Neural progenitor cell (in vitro differentiated cells): ENCODE data around the gene MTA2.
"Not testable (repeated sequence)": the region's sequence is repeated elsewhere in the genome, so short reads cannot be mapped to it uniquely, and the experiment has no call there.

ENCODE experiments used
- EZH2 ChIP-seq: fragments of 200-600 bp; sonication (generic); IDR thresholded peaks from 2 replicates; pipeline ENCODE4 v1.6.1; 2017; ENCODE audit warnings: antibody characterized with exemption, mild to moderate bottlenecking, moderate library complexity
- EZH2phosphoT487 ChIP-seq: fragments of 200-600 bp; sonication (generic); IDR thresholded peaks from 2 replicates; pipeline ENCODE4 v1.6.1; 2017; ENCODE audit warnings: antibody characterized with exemption
- TF ChIP-seq, protein P1 (sequence below): fragments of 200-600 bp; sonication (generic); IDR thresholded peaks from 2 replicates; pipeline ENCODE4 v1.5.1; 2017; ENCODE audit warnings: antibody characterized with exemption, mild to moderate bottlenecking

GRCh38 chr11:62559626-62560025 is 42.0 kb downstream of the MTA2 start:
- TF ChIP-seq, protein P1, sequence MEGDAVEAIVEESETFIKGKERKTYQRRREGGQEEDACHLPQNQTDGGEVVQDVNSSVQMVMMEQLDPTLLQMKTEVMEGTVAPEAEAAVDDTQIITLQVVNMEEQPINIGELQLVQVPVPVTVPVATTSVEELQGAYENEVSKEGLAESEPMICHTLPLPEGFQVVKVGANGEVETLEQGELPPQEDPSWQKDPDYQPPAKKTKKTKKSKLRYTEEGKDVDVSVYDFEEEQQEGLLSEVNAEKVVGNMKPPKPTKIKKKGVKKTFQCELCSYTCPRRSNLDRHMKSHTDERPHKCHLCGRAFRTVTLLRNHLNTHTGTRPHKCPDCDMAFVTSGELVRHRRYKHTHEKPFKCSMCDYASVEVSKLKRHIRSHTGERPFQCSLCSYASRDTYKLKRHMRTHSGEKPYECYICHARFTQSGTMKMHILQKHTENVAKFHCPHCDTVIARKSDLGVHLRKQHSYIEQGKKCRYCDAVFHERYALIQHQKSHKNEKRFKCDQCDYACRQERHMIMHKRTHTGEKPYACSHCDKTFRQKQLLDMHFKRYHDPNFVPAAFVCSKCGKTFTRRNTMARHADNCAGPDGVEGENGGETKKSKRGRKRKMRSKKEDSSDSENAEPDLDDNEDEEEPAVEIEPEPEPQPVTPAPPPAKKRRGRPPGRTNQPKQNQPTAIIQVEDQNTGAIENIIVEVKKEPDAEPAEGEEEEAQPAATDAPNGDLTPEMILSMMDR = not testable (repeated sequence)
- TF ChIP-seq EZH2, EZH2phosphoT487: not testable (repeated sequence)
